ENCODE results near the gene ZMYND19.

GRCh38 chr9:137631345-137632229 lies 41.3 kb upstream of the ZMYND19 start:
- no peak for TF ChIP-seq CTCF (IDR thresholded peaks at IDR 0.05 in 4 of 5, conservative IDR thresholded peaks at IDR 0.05 in 1 of 5)
- TF ChIP-seq POLR2A (IDR thresholded peaks at IDR 0.05), result no peak
